GM18526 (cell line): ENCODE data around the gene HOXC5.

Source experiments
- POLR2A ChIP-seq: IDR thresholded peaks from 3 replicates; pipeline ENCODE4 v1.6.1; 2011; ENCODE audit not compliant: insufficient read length; ENCODE audit errors: extremely low read depth

Gene HOXC5

GRCh38 chr12:54039417-54040147 is 6.7 kb downstream of the HOXC5 start:
- TF ChIP-seq POLR2A = no peak

GRCh38 chr12:54040148-54040494 is 7.3 kb downstream of the HOXC5 start:
- TF ChIP-seq POLR2A = no peak

- no peak for TF ChIP-seq POLR2A
Observed at GRCh38 chr12:54040648-54041047, 7.8 kb downstream of the HOXC5 start.

DNA sequence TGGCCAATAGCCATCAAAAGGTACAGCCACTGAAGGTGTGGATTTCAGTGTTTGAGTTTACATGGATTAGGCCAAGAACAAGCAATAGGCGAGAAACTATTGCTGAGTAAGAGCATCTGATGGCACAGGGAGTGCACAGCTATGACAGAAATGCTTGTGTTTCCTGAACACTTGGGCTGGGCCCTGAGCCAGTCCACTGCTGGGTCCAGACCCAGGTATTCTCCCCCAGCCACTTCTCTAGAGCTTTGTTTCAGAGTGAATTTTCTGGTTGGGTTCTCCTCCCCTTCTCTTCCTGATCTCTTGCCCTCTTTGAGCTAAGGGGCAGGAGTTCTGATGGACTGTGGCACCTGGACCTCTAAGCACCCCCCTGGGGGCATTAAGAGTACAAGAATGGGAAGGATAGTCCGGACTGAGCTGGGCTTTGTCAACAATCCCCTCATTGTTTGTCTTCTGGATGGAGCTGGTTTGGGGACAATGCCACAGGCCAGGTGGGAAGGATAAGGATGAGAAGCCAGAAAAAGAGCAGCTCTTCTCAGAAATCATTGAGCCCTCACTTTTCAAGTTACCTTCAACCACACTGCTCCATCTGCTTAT is 8.3 kb downstream of the HOXC5 start:
- TF ChIP-seq POLR2A = no peak

DNA sequence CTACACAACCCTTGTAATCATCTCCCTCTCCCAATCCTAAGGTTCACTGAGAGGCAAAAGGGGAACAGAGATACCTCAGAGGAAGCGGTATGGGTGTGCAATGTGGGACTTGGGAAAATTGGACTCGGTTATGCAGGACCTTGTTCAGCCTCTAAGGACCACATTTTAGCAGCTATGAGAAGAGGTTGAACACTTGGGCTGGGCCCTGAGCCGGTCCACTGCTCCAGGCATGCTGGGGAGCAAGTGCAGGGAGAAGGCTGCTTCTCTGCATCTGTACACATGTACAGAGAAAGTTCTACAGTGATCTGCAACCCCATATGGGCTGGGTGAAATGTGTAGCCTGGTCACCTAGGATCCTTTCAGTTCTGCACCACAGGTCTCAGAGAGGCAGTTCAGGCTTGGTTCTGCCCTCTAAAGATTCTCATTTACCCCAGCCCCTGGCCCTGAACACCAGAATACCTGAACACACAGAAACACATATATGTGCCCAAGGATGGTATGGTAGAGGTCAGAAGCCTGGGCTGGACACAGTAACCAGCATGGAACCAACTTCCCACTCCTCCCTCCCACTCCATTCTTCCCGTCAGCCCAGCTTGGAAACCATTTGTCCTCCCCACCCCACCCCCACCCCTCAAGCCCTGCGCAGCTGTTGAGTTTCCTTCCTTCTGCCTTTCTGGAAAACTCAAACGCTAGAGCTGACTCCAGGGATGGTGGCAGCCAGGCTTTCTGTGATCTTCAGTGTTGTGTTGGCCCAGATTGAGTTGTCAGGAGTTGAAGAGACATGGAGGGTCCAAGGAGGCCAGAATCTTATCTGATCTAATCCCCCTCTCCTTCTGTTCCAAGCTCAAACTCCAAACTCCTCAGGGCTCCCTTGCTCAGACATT is 10.4 kb downstream of the HOXC5 start:
- TF ChIP-seq POLR2A = no peak

- no peak for TF ChIP-seq POLR2A
Observed at GRCh38 chr12:54044425-54045103, 11.7 kb downstream of the HOXC5 start.

DNA sequence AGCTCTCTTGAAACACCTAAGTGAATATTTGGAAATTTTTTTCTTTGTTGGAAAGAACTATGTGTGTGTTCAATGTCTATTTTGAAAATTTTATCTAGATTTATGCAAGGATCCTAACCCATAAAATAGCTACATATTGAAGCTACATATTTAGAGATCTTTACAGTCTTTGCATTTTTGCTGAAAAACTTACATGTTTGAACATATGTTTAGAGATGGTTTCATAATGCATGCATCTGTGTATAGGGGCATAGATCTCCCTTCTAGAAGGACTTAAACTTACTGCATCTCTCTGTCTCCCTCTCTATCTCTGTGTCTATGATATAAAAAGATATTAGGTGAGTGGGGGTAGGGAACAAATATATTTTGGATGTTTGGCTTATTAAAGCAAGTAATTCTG is 12.6 kb downstream of the HOXC5 start:
- no peak for TF ChIP-seq POLR2A

GRCh38 chr12:54045868-54046521 is 13.1 kb downstream of the HOXC5 start:
- no peak for TF ChIP-seq POLR2A

DNA sequence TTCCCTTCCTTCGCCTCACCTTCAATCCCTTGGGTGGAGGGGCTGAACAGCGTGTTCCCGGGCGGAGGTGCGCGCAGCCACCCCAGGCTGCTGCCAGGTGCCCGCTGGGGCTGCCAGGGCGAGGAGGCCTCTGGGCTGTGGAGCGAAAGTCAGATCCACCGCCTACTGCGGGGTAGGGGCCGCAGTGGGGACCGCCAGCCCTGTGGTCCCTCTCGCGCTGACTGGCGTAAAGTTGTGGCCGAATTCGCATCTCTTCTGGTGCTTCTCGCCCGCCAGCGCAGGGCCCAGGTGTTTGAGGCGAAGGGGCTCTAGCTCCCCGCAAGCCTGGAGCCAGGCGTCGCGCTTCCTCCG is 13.9 kb downstream of the HOXC5 start:
- TF ChIP-seq POLR2A = no peak

- TF ChIP-seq POLR2A = no peak
Observed at GRCh38 chr12:54047160-54047963, 14.5 kb downstream of the HOXC5 start.

- TF ChIP-seq POLR2A = no peak
Observed at GRCh38 chr12:54047964-54048303, 15.1 kb downstream of the HOXC5 start.

DNA sequence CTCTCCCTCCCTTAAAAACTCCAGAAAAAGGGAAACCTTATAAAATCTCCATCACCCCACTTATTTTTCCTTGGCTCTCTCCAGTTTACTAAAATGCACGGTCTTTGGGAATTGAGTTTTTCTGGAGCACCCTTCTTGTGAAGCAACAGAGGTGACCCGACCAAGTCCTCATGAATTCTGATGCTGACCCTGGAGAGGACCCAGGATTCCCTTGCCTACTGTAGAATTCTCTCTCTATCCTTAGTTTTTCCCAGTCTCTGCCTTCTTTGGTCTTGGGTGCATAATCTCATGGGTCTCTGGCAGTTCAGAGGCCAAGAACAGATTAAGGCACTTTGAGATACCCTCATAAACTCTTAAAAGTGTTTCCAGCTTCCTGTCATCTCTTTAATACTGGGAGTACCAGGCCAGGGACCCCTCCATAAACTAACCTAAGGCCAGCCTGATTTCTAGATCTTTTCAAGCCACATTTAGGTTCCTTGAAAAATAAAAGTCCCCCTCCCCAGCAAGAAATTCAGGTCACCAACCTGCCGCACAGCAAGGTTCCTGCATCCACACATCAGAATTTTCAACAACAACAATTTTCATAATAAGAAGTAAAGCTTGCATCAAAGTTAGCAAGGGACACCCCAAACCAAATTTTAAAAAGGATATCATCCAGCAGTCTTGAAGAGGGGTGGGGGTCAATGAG is 15.7 kb downstream of the HOXC5 start:
- no peak for TF ChIP-seq POLR2A

DNA sequence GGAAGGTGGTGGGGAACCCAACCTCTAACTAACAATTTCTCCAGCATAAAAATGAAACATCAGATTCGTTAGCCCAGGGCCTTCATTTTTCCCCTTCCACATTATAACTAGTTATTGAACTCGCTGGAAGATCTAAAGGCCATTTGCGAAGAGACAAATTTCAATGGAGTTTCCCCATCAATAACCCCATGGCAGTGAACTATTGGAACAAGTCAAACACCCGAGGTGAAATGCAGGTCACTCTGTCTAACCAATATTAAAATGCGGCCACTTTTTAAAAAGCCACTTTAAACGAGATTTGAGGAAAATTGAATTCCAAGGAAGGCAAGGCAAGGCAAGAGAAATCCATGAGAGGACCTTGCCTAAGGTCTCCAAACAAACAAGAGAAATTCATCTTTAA is 16.3 kb downstream of the HOXC5 start:
- TF ChIP-seq POLR2A = no peak

GRCh38 chr12:54050482-54050810 is 17.6 kb downstream of the HOXC5 start:
- no peak for TF ChIP-seq POLR2A
